ENCODE measurements around the gene POPDC3. TPM values are rescaled to one million over a fixed set of nuclear protein-coding genes. Genes with fewer than 3 reads are reported as not detected.

Gene POPDC3
- total RNA-seq, 4 donors from 2014 or later = 1.5 TPM; not detected in 3

GRCh38 chr6:105167914-105168313 is 11.9 kb downstream of the POPDC3 start:
- Histone ChIP-seq H3K27me3 (no peaks in the 10 kb centered on the region), H3K4me3 (no peak overlapping the region), H3K36me3 (no peaks in the 10 kb centered on the region), H3K4me1 (no peaks in the 10 kb centered on the region), H3K9me3 (no peaks in the 10 kb centered on the region), H3K27ac (no peak overlapping the region)
- ATAC-seq = no peak
- TF ChIP-seq POLR2AphosphoS5 (IDR thresholded peaks at IDR 0.05) (no peak), EP300 (IDR thresholded peaks at IDR 0.05) (no peak), POLR2A (IDR thresholded peaks at IDR 0.05) (no peak), CTCF (IDR thresholded peaks at IDR 0.05) (no peak)

DNA sequence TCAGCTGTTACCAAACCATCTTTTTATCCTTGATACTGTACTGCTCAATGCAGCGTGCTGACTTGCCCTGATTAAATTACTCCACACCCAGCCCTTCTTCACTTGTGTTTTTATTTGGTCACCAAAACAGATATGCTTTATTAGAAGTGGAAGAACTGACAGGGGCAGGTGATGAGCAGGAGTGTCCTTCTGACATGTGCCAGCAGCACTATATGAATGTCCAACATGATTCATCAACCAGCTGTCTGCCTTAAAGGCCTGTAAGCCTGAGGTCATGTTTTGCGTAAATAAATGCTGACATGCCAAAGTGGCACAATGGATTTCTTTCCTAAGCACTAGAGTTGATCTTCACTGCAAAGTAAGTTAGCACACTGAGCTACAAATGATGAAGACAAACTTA is 15.4 kb downstream of the POPDC3 start:
- H3K9me3 ChIP-seq = no peaks in the 10 kb centered on the region
- no peak for TF ChIP-seq POLR2AphosphoS5 (IDR thresholded peaks at IDR 0.05)
- TF ChIP-seq POLR2A (IDR thresholded peaks at IDR 0.05) = no peak
- no peak for TF ChIP-seq CTCF (IDR thresholded peaks at IDR 0.05)
- TF ChIP-seq EP300 (IDR thresholded peaks at IDR 0.05) = no peak
- H3K27ac ChIP-seq = no peak overlapping the region
- H3K4me3 ChIP-seq = no peak overlapping the region
- no peaks in the 10 kb centered on the region for H3K27me3 ChIP-seq
- 61% methylated on average over 2 of the region's 2 CpGs for WGBS, 2 donors (ENCODE audit: low coverage in 1 of 2)
- no peaks in the 10 kb centered on the region for H3K4me1 ChIP-seq
- H3K36me3 ChIP-seq = peaks cover 0 to 3% of the 10 kb centered on the region in 2 donors
- ATAC-seq = no peak

- Histone ChIP-seq H3K4me1 (no peaks in the 10 kb centered on the region), H3K9me3 (no peaks in the 10 kb centered on the region), H3K4me3 (no peak overlapping the region), H3K27ac (no peak overlapping the region), H3K27me3 (no peaks in the 10 kb centered on the region), H3K36me3 (peaks cover 0 to 3% of the 10 kb centered on the region in 2 donors)
- ATAC-seq = no peak
- TF ChIP-seq EP300 (IDR thresholded peaks at IDR 0.05) (no peak), POLR2A (IDR thresholded peaks at IDR 0.05) (no peak), CTCF (IDR thresholded peaks at IDR 0.05) (no peak), POLR2AphosphoS5 (IDR thresholded peaks at IDR 0.05) (no peak)
These were observed 16.6 kb downstream of the POPDC3 start for GRCh38 chr6:105163183-105163582.

- Histone ChIP-seq H3K4me1 (no peaks in the 10 kb centered on the region), H3K27ac (no peak overlapping the region), H3K36me3 (peaks cover 0 to 6% of the 10 kb centered on the region in 2 donors), H3K9me3 (no peaks in the 10 kb centered on the region), H3K27me3 (no peaks in the 10 kb centered on the region), H3K4me3 (no peak overlapping the region)
- ATAC-seq = no peak
- TF ChIP-seq POLR2AphosphoS5 (IDR thresholded peaks at IDR 0.05) (no peak), POLR2A (IDR thresholded peaks at IDR 0.05) (no peak), CTCF (IDR thresholded peaks at IDR 0.05) (no peak), EP300 (IDR thresholded peaks at IDR 0.05) (no peak)
- 91% methylated on average over 13 of the region's 13 CpGs; no CpG with 5 or more reads in 1 of the 2 donors for WGBS, 2 donors (ENCODE audit: low coverage in 1 of 2)
These were observed 17.4 kb downstream of the POPDC3 start for GRCh38 chr6:105162377-105162776.

DNA sequence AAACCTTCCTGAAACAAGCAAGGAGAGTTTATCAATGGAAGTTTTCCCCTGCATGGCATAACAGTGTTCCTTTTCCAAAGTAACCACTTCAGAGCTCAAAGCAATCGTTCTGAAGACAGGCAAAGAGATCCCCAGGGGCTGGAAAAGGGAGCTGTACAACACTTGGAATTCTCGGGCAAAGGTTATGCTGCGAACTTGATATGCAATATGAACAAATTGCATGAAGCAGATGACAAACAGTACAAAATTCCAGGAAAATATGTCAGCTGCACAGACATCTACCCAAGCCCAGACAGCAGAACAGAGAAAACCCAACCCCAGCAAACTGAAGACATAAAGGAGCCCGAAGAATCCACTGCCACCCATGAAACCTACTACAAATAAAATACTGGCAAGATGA is 18.4 kb downstream of the POPDC3 start:
- Histone ChIP-seq H3K27ac (no peak overlapping the region), H3K9me3 (no peaks in the 10 kb centered on the region), H3K4me3 (no peak overlapping the region), H3K4me1 (no peaks in the 10 kb centered on the region), H3K27me3 (no peaks in the 10 kb centered on the region), H3K36me3 (peaks cover 0 to 16% of the 10 kb centered on the region in 2 donors)
- TF ChIP-seq POLR2A (IDR thresholded peaks at IDR 0.05) (no peak), EP300 (IDR thresholded peaks at IDR 0.05) (no peak), CTCF (IDR thresholded peaks at IDR 0.05) (no peak), POLR2AphosphoS5 (IDR thresholded peaks at IDR 0.05) (no peak)
- ATAC-seq = no peak
- 82 to 96% methylated on average over 3 to 4 of the region's 4 CpGs for whole genome bisulfite sequencing, 2 donors (ENCODE audit: low coverage in 1 of 2)
